ENCODE results near the gene INTS4.
"Not testable (repeated sequence)": the region's sequence is repeated elsewhere in the genome, so short reads cannot be mapped to it uniquely, and the experiment has no call there.

The INTS4 gene, protein sequence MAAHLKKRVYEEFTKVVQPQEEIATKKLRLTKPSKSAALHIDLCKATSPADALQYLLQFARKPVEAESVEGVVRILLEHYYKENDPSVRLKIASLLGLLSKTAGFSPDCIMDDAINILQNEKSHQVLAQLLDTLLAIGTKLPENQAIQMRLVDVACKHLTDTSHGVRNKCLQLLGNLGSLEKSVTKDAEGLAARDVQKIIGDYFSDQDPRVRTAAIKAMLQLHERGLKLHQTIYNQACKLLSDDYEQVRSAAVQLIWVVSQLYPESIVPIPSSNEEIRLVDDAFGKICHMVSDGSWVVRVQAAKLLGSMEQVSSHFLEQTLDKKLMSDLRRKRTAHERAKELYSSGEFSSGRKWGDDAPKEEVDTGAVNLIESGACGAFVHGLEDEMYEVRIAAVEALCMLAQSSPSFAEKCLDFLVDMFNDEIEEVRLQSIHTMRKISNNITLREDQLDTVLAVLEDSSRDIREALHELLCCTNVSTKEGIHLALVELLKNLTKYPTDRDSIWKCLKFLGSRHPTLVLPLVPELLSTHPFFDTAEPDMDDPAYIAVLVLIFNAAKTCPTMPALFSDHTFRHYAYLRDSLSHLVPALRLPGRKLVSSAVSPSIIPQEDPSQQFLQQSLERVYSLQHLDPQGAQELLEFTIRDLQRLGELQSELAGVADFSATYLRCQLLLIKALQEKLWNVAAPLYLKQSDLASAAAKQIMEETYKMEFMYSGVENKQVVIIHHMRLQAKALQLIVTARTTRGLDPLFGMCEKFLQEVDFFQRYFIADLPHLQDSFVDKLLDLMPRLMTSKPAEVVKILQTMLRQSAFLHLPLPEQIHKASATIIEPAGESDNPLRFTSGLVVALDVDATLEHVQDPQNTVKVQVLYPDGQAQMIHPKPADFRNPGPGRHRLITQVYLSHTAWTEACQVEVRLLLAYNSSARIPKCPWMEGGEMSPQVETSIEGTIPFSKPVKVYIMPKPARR

DNA sequence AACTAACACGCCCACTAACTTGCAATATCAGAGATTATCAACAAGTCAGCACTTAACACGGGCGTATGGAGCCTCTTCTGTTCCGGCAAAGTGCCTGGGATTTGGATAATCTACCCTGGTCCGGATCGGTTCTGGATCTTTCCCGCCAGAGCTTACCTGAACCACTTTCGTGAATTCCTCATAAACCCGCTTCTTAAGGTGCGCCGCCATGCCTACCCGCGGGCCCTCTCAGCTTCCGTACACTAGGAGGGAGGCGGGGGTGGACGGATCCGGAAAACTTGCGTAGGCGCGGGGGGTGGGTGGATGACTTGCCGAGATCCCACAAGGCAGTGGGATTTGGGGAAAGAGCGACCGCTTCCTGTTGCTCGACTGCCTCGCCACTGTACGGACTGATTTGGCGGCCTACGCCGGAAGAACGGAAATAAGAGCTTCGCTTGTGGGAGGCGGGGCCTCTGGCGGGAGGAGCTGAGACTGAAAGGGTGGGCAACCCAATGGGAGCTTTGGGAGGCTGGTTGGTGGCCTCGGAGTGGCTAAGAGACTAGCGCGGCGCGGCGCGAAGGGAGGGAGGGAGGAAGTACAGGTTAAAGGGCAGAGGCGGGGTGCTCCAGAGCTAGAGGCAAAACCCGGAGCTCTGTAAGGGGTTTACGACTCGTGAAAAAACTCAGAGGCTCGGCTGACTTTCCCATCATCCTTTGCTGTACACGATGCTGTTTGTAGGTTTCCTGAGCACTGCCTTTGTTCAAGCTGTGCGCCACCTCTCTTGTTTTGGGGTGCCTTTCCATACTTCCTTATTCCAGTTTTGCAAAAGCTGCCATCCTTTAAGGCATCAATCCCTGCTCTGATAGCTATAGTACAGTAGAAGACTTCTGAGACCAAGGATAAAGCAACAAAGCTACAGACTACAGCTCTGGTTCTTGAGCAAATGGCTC is at the start of gene INTS4:
INTS4 (minus strand) TSS at position 235 of the 929 bp plus-strand sequence; CDS start at position 210, 25 bp downstream.
- peak; percentile 85 to 100 (median 99) for DNase-seq

DNA sequence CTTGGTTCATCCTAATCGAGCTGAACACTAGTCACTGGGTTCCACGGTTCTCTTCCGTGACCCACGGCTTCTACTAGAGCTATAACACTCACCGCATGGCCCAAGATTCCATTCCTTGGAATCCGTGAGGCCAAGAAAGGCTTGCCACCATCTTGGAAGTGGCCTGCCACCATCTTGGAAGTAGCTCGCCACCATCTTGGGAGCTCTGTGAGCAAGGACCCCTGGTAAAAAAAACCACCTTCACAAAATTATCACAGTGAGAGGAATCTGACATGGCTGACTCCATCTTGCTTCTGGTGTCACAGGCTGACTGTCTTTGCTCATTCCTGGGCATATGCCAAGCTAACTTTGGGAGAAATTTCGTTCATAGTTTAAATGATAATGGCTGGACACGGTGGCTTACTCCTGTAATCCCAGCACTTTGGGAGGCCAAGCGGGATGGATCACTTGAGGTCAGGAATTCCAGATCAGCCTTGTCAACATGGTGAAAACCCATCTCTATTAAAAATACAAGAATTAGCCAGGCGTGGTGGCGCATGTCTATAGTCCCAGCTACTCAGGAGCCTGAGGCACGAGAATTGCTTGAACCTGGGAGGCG is 47.5 kb upstream of the INTS4 start:
- DNase-seq = no peak

DNA sequence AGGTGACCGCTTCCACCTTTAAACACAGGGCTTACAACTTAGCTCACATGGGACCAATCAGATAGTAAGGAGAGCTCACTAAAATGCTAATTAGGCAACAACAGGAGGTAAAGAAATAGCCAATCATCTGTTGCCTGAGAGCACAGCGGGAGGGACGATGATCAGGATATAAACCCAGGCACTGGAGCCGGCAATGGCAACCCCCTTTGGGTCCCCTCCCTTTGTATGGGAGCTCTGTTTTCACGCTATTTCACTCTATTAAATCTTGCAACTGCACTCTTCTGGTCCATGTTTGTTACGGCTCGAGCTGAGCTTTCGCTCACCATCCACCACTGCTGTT is 46.9 kb upstream of the INTS4 start:
- DNase-seq = not testable (repeated sequence)

DNA sequence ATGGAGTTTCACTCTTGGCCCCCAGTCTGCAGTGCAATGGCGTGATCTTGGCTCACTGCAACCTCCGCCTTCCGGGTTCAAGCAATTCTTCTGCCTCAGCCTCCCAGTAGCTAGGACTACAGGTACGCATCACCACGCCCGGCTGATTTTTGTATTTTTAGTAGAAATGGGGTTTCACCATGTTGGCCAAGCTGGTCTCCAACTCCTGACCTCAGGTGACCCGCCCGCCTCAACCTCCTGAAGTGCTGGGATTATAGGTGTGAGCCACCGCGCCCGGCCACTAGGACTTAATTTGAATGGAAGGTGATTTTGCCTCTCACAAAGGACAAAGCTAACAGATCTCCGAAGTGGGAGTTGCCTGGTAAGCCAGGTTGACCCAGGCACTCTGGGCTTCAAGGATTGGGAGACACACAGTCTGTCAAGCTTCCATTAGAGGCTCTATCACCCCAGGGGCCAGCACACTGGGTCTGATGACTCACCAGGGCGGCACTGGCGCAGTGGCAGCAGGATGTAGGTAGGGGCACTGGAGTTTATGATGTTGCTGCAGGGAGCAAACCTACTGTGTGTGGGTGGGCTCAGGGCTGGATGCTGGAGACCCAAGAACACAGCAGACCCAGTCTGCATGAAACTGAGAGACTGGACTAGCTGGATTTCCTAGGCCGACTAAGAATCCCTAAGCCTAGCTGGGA is 46.4 kb upstream of the INTS4 start:
- DNase-seq = no peak

DNA sequence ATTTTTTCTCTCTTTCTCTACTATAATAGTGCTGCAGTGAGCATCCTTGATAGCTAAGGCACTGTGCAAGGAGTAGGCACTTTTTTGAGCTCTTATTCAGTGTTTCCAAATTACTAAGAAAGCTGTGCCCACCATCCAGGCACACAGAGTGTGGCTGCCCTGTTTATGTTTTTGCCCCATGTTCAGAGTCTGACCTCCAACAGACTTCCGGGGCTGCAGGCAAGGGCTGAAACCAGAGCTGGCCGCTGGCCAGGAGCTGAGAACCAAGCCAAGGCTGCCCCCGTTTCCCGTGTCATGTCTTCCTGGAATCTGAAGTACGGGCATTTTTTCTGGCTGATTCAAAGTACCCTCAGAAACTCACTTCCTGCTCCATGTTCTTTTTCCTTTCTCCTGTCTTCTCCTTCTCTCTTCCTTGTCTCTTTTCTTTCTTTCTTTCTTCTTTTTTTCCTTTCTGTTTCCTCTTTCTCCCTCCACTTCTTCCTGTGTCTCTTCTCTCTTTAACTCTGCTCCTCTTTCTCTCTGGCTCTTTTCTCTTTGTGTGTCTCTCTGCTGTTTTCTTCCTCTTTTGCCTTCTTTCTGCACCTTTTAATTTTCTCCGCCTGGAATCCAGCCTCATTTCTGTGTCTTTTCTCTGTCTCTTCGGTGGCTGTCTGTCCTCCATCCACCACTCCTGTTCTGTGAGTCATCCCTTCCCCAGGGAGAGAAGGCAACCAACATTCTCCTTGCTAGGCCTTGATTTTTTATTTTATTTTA is 45.6 kb upstream of the INTS4 start:
- peak in 39 of 58 donors; percentile 3 to 83 (median 23) for DNase-seq

DNA sequence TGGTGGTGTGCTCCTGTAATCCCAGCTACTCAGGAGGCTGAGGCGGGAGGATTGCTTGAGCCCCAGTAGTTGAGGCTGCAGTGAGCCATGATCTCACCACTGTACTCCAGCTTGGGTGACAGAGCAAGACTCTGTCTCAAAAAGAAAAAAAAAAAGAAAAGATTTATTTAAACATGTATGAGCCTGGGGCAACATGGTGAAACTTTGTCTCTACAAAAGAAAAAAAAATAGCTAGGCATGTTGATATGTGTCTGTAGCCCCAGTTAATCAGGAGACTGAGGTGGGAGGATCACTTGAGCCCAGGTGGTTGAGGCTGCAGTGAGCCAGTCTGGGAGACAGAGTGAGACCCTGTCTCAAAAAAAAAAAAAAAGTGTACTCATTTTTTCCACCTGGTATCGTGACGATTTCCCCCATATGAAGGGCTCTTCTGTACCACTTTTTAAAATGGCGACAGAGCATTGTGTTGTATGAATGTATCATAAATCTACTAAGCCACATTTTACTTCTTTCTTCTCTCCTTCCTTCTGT is 45.0 kb upstream of the INTS4 start:
- no peak for DNase-seq

DNA sequence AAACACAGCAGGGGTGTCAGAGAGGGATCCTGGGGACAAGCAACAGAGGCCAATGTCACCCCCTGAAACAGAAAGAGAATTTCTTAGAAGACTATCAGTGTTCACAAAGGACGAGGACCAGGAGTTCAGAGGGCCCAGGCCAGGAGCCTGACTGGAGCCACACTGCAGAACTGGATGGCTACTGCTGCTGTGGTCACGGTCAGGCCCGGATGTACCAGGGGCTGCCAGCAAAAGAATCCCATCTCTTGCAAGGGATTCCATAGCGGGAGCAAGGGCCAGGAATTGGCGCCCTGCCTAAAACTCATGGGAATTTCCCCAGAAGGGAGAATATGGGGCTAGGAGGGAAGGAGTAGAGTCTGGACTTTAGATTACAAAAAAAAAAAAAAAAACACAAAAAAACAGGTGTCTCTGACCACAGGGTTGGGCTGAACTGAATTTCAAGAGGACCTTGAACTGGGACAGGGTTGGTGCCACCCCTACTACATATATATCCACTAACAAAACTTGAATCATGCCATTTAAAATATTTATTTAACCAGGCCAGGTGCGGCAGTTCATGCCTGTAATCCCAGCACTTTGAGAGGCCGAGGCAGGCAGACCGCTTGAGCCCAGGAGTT is 44.3 kb upstream of the INTS4 start:
- DNase-seq = no peak

DNA sequence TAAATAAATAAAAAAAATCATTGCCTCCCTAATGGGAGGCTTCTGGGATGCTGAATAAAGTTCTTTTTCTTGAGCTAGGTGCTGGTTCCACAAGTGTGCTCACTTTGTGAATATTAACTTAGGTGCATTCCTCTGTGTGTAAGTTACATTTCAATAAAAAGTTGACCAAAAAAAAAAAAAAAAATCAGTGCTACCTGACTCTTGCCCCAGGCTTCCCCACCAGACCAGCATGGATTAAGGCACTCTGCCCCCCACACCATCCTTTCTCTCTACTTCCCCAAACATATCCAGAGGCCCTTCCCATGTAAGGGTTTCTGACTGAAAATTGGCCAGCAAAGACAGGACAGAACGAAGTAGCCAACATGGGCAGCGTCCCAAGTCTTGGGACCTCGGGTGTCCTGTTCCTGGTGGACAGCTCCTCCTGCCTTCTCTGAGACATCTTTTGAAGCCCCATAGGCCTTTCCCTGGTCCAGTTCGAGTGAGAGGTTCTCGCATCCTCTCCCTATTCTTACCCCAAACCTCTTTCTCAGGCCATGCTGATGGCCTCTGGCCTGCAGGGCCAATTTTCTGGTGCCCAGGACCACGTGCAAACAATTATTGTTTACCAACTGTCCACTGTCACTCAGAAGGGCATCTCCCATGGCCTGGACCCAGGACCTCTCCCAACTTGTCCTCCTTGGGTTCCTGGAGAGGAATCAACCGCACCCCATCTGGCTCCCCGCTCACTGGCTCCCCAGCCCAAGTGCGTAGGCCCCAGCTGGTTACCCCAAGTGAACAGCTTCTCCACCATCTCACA is 43.6 kb upstream of the INTS4 start:
- no peak for DNase-seq

DNA sequence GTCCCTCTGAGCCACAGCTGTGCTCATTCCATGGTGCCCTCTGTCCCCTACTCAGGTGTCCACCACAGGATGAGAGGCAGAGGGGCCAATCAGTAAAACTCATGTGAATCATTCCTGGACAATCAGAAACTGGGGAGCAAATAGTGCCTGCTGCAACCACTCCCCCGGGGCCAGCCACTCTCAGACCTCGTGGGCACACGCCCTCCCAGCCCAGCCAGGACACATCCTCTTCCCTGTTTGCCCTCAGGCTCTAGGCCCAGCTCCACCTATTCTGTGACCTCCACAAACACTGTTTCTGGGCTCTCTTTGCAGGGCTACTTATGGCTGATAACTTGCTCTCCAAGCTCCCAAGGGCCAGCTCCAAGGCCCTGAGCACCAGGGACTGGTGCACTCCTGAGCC is 42.6 kb upstream of the INTS4 start:
- no peak for DNase-seq

DNA sequence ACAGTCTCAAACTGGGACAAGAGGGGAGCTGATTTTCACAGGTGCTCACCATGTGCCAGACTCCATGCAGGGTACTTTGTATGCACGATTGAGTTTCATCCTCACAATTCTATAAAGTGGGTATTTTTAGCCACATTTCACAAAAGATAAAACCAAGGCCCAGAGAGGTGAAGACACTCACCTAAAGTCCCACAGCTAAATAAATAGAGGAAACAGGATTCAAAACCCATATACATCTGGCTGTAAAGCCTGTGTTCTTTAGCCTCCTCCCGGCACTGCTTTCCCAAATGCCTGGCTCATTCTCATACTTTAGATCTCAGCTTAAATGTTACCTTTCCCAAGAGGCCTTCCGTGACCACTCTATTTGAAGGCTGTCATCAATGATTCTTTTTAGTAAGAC is 41.8 kb upstream of the INTS4 start:
- no peak for DNase-seq

DNA sequence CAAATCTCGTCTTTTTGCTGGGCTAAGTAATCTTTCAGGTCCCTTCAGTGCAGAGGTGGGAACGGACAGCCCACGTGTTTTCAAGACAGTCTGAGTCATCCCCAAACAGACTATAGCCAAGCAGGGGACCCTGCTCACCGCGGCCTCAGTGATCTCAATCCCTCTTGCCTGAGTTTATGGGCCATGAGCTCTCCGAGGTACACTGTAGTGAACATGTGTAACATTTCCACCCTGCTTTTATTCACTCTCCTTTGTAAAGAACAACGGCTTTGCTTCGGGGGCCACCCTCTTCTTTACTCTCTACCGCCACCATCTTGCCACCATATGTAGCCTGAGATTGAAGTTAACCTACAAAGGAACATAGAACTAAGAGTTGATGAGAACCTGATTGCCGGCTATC is 40.2 kb upstream of the INTS4 start:
- DNase-seq = no peak

DNA sequence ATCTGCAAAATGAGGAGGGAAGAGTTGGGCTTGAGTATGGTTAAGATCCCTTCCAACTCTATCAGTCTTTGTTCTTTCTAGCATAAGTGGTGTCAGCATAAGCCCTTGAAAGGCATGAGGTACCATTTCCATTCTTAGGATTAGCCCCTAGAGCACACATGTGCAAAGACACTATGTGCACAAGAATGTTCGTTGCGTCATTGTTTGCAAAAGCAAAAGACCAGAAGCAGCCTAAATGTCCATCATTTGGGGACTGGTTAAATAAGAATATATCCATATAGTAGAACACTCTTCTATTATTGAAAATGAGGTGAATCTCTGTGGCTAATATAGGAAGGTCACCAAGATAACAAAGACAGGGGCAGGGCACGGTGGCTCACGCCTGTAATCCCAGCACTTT is 38.6 kb upstream of the INTS4 start:
- no peak for DNase-seq

DNA sequence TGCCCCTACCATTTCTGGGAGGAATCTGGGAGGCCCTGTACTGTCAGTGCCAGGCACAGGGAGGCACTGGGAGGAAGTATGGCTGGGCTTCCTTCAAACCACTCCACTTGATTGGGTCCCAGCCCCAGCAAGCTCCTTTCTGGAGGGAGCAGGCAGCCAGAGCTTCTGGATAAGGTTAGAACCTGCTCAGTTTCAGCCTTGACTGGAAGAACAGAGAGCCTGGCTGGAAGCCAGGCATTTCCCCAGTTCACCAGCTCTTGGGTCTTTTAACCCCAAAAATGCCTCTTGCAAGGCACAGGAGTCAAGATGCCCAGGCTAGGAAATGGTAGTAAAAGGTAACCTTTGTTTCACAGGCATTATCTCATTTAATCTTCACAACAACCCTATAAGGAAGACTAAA is 37.6 kb upstream of the INTS4 start:
- peak in 3 of 58 donors; percentile 5 to 17 (median 17) for DNase-seq

DNA sequence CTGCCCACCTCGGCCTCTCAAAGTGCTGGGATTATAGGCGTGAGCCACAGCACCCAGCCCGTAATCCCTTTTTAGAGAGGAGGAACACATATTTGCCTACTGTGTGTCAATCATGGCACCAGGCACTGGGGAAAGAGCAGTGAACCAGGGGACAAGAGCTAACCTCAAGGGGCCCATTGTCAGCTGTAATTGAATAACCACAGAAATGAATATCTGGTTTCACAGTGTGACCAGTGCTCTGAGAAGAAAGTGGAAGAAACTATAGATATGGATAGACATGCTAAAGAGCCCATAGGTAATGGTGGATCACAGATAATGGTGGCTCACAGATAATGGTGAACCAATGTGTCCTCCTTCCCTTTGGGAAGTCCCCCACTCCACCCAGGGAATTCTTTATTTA is 37.2 kb upstream of the INTS4 start:
- DNase-seq = no peak

DNA sequence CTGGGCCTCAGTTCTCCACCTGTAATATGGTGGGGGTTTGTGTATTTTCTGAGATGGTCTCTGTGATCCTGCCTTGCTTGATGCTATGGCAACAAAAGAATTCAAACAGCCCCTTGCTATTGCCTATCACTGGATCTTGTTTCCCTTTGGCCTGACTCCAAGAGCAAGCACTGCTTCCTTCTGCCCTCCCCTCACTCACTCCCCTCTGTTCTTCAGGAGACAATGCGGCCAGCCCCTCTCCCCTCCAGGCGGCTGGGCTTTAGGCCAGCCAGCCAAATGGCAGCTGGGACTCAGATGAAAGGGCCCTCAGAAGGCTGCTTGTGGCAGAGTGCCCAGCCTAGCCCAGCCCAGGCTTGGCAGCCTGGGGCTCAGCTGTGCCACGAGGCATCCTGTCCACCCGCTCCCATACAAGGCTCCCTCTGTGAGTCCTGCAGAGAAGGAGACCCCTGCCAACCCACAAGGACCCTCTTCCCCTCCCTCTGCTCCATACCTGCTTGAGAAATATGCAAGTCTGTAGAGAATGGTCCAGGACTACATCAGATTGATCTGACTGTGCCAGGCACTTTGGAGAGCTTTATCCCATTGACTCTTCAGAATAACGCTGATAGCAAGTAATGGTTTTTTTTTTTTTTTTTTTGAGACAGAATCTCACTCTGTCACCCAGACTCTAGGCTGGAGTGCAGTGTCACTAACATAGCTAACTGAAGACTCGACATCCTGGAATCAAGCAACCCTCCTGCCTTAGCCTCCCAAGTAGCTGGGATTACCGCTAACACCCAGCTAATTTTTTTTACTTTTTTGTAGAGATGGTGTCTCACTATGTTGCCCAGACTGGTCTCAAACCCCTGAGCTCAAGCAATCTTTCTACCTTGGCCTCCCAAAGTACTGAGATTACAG is 36.2 kb upstream of the INTS4 start:
- peak in 57 of 58 donors; percentile 16 to 96 (median 87) for DNase-seq

DNA sequence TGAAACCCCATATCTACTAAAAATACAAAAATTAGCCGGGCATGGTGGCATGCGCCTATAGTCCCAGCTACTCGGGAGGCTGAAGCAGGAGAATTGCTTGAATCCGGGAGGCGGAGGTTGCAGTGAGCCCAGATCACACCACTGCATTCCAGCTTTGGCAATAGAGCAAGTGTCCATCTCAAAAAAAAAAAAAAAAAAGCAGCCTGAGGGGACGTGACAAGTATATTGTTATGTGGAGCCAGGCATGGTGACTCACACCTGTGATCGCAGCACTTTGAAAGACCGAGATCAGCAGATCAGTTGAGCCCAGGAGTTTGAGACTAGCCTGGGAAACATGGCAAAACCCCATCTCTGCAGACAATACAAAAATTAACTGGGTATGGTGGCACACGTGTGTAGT is 34.0 kb upstream of the INTS4 start:
- not testable (repeated sequence) for DNase-seq

DNA sequence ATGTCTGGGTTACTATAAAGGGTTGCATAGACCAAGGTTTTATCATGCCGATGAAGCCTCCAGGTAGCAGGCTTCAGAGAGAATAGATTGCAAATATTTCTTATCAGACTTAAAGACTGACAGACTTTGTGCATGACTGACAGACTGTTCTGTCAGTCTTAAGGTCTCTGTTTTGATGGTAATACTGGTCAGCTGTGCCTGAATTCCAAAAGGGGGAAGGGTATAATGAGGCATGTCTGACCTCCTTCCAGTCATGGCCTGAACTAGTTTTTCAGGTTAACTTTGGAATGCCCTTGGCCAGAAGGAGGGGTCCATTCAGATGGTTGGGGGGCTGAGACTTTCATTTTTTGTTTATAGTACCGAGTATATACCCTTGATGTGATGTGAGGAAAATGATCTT is 33.3 kb upstream of the INTS4 start:
- no peak for DNase-seq

All from anterior cingulate cortex (tissue), 58 donors.